H9 (cell line): ENCODE data around the gene FRY. TPM values are rescaled to one million over a fixed set of nuclear protein-coding genes. Genes with fewer than 3 reads are reported as not detected.

ENCODE experiments used
- DNase-seq: peaks from one replicate; pipeline ENCODE4 v3.0.0-alpha.2; 2017
- H2AFZ ChIP-seq: one replicate; pipeline ENCODE4 v1.6.1; 2013; ENCODE audit warnings: mild to moderate bottlenecking, low read length, control low read depth, moderate library complexity
- H2AK5ac ChIP-seq: 2 replicates; pipeline ENCODE4 v1.6.1; 2013; ENCODE audit warnings: low read length, control low read depth, mixed read lengths; ENCODE audit not compliant: insufficient read length
- H2BK120ac ChIP-seq: one replicate; pipeline ENCODE4 v1.6.1; 2013; ENCODE audit warnings: low read depth, mild to moderate bottlenecking, low read length, control low read depth, inconsistent platforms; ENCODE audit not compliant: poor library complexity, severe bottlenecking
- H2BK12ac ChIP-seq: 2 replicates; pipeline ENCODE4 v1.6.1; 2013; ENCODE audit warnings: low read length, control low read depth, mixed read lengths, low read depth; ENCODE audit not compliant: insufficient read length
- H2BK15ac ChIP-seq: 2 replicates; pipeline ENCODE4 v1.6.1; 2013; ENCODE audit warnings: low read depth, low read length, control low read depth
- H2BK20ac ChIP-seq: one replicate; pipeline ENCODE4 v1.6.1; 2013; ENCODE audit warnings: low read depth, mild to moderate bottlenecking, low read length, control low read depth, inconsistent platforms; ENCODE audit not compliant: poor library complexity, severe bottlenecking
- H2BK5ac ChIP-seq: 2 replicates; pipeline ENCODE4 v1.6.1; 2013; ENCODE audit warnings: low read length, control low read depth, mixed read lengths; ENCODE audit not compliant: insufficient read length
- H3K14ac ChIP-seq: 2 replicates; pipeline ENCODE4 v1.6.1; 2013; ENCODE audit warnings: low read length, control low read depth; ENCODE audit not compliant: insufficient read depth
- H3K18ac ChIP-seq: 2 replicates; pipeline ENCODE4 v1.6.1; 2013; ENCODE audit warnings: low read depth, mild to moderate bottlenecking, mixed read lengths, low read length, control low read depth; ENCODE audit not compliant: insufficient read length
- H3K23ac ChIP-seq: 2 replicates; pipeline ENCODE4 v1.6.1; 2013; ENCODE audit warnings: low read length, control low read depth, mixed read lengths, low read depth; ENCODE audit not compliant: insufficient read length
- H3K23me2 ChIP-seq: 2 replicates; pipeline ENCODE4 v1.6.1; 2013; ENCODE audit warnings: low read depth, mild to moderate bottlenecking, mixed read lengths, low read length, control low read depth; ENCODE audit not compliant: insufficient read length, poor library complexity, severe bottlenecking
- H3K27ac ChIP-seq: 2 replicates; pipeline ENCODE4 v1.5.1; 2013; ENCODE audit warnings: low read length, control low read depth, mixed read lengths, low read depth; ENCODE audit not compliant: insufficient read length
- H3K27me3 ChIP-seq: 2 replicates; pipeline ENCODE4 v1.6.1; 2013; ENCODE audit warnings: low read length, control low read depth, inconsistent platforms; ENCODE audit not compliant: insufficient read depth
- H3K4ac ChIP-seq: 2 replicates; pipeline ENCODE4 v1.6.1; 2013; ENCODE audit warnings: low read depth, mild to moderate bottlenecking, control low read depth, inconsistent platforms, low read length, moderate library complexity
- H3K4me1 ChIP-seq: 2 replicates; pipeline ENCODE4 v1.6.1; 2013; ENCODE audit warnings: low read length, control low read depth, inconsistent platforms; ENCODE audit not compliant: insufficient read depth
- H3K4me2 ChIP-seq: 2 replicates; pipeline ENCODE4 v1.6.1; 2013; ENCODE audit warnings: low read length, control low read depth, mixed read lengths; ENCODE audit not compliant: insufficient read length, insufficient read depth
- H3K56ac ChIP-seq: 2 replicates; pipeline ENCODE4 v1.6.1; 2013; ENCODE audit warnings: low read depth, mild to moderate bottlenecking, mixed read lengths, low read length, control low read depth; ENCODE audit not compliant: insufficient read length
- H3K79me1 ChIP-seq: 2 replicates; pipeline ENCODE4 v1.6.1; 2013; ENCODE audit warnings: low read depth, mild to moderate bottlenecking, moderate library complexity, low read length, control low read depth, inconsistent platforms; ENCODE audit not compliant: insufficient read depth, poor library complexity, severe bottlenecking
- H3K79me2 ChIP-seq: 2 replicates; pipeline ENCODE4 v1.6.1; 2013; ENCODE audit warnings: low read length, control low read depth, inconsistent platforms; ENCODE audit not compliant: insufficient read depth
- H3K9ac ChIP-seq: 2 replicates; pipeline ENCODE4 v1.6.1; 2013; ENCODE audit warnings: low read length, control low read depth, mixed read lengths; ENCODE audit not compliant: insufficient read length; ENCODE audit errors: extremely low read depth
- H3K9me3 ChIP-seq: one replicate; pipeline ENCODE4 v1.6.1; 2013; ENCODE audit warnings: low read depth, low read length, inconsistent platforms; ENCODE audit not compliant: control insufficient read depth
- H3T11ph ChIP-seq: one replicate; pipeline ENCODE4 v1.6.1; 2013; ENCODE audit warnings: mild to moderate bottlenecking, low read length, control low read depth, inconsistent platforms
- H4K20me1 ChIP-seq: one replicate; pipeline ENCODE4 v1.6.1; 2013; ENCODE audit not compliant: control insufficient read depth, insufficient read length, insufficient read depth
- H4K5ac ChIP-seq: 2 replicates; pipeline ENCODE4 v1.6.1; 2013; ENCODE audit warnings: low read depth, mild to moderate bottlenecking, mixed read lengths, low read length, control low read depth; ENCODE audit not compliant: insufficient read length
- H4K8ac ChIP-seq: replicated peaks from 2 replicates; pipeline ENCODE4 v1.6.1; 2013; ENCODE audit warnings: low read length, control low read depth, mixed read lengths, low read depth; ENCODE audit not compliant: insufficient read length
- H4K91ac ChIP-seq: 2 replicates; pipeline ENCODE4 v1.6.1; 2013; ENCODE audit warnings: low read depth, mild to moderate bottlenecking, moderate library complexity, mixed read lengths, low read length, control low read depth; ENCODE audit not compliant: insufficient read length
- H3K27ac Mint-ChIP-seq, 3 experiments: 2 replicates in 2 of 3; 3 replicates in 1 of 3; pipeline ENCODE4 v1.8.0; 2020 to 2021; ENCODE audit warnings: mixed read lengths in 3 of 3, mild to moderate bottlenecking in 1 of 3, moderate library complexity in 1 of 3
- H3K27me3 Mint-ChIP-seq: 2 replicates; pipeline ENCODE4 v1.8.0; 2021; ENCODE audit warnings: low read depth, mild to moderate bottlenecking, moderate library complexity, mixed read lengths
- H3K36me3 Mint-ChIP-seq, 3 experiments: 2 replicates in 2 of 3; 3 replicates in 1 of 3; pipeline ENCODE4 v1.8.0; 2020 to 2021; ENCODE audit warnings: low read depth in 3 of 3, mixed read lengths in 3 of 3; ENCODE audit not compliant: insufficient read depth in 1 of 3
- H3K4me1 Mint-ChIP-seq, 2 experiments: 2 replicates each; pipeline ENCODE4 v1.8.0; 2020; ENCODE audit warnings: mixed read lengths in 2 of 2
- H3K4me3 Mint-ChIP-seq, 2 experiments: 2 replicates in 1 of 2; 3 replicates in 1 of 2; pipeline ENCODE4 v1.8.0; 2020 to 2021; ENCODE audit warnings: mild to moderate bottlenecking in 2 of 2, mixed read lengths in 2 of 2, moderate library complexity in 1 of 2
- H3K9me3 Mint-ChIP-seq, 2 experiments: 2 replicates in 1 of 2; 3 replicates in 1 of 2; pipeline ENCODE4 v1.8.0; 2020; ENCODE audit warnings: mild to moderate bottlenecking in 2 of 2, mixed read lengths in 2 of 2, moderate library complexity in 1 of 2
- CTCF ChIP-seq: fragments of 200-600 bp; sonication (generic); conservative IDR thresholded peaks from 3 replicates; pipeline ENCODE4 v1.8.0; 2021; ENCODE audit warnings: antibody characterized with exemption, mild to moderate bottlenecking
- WGBS: extraction: QIAGEN DNeasy Blood & Tissue Kit; methylation state at CpG from one replicate; pipeline ENCODE4 v1.1.7; 2013; ENCODE audit warnings: missing lambda C conversion rate, low lambda C conversion rate, mixed read lengths; ENCODE audit not compliant: insufficient read length; ENCODE audit errors: extremely low coverage; 5-methylcytosine and 5-hydroxymethylcytosine counted together
- total RNA-seq: library from RNA; stranded (reverse); gene quantifications from 2 replicates; pipeline ENCODE4 v1.2.1, GENCODE V29; 2021

Gene FRY
- total RNA-seq, 1 experiment from 2014 or later, result 5.2 TPM

DNA sequence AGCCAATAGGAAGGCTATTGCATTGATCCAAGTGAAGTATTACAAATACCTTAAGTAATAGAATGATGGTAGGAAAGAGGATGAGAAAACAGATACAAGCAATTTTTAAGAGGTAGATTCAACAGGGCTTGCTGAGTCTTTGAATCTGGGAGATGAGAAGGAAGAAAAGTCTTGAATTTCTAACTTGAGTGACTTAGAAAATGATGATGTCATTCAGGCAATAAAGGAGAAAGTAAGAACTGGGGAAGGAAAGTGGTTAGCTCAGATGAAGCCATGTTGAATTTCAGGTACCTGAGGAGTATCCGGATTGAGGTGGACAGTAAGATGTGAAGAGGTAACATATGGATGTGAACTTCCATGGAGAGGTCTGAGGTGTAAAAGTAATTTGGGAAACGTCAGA, 15.5 kb upstream of the FRY start:
- no peaks in the 10 kb centered on the region for H3K9me3 Mint-ChIP-seq
- Histone ChIP-seq H4K91ac (no peak overlapping the region), H2BK120ac (no peak overlapping the region), H4K20me1 (no peaks in the 10 kb centered on the region), H2BK12ac (no peak overlapping the region), H3K4ac (no peak overlapping the region), H2BK15ac (no peak overlapping the region), H2AFZ (no peak overlapping the region), H4K5ac (no peak overlapping the region), H3T11ph (no peak overlapping the region), H3K79me1 (no peaks in the 10 kb centered on the region), H3K9ac (no peak overlapping the region), H3K27ac (no peak overlapping the region), H4K8ac (no peak overlapping the region), H3K23ac (no peak overlapping the region), H3K9me3 (no peaks in the 10 kb centered on the region), H3K14ac (no peak overlapping the region), H3K27me3 (no peaks in the 10 kb centered on the region), H2BK20ac (no peak overlapping the region), H2BK5ac (no peak overlapping the region), H3K4me2 (no peak overlapping the region), H3K23me2 (no peaks in the 10 kb centered on the region), H3K79me2 (no peaks in the 10 kb centered on the region), H2AK5ac (no peak overlapping the region), H3K4me1 (no peaks in the 10 kb centered on the region; the same call in 1 of the 2 replicates), H3K56ac (no peak overlapping the region), H3K18ac (no peak overlapping the region)
- no peaks in the 10 kb centered on the region for H3K36me3 Mint-ChIP-seq
- no peak for TF ChIP-seq CTCF
- H3K27ac Mint-ChIP-seq, result no peak overlapping the region
- no peak for DNase-seq
- H3K4me1 Mint-ChIP-seq, result peaks cover 16 to 18% of the 10 kb centered on the region in 2 experiments
- H3K4me3 Mint-ChIP-seq, result no peak overlapping the region
- no peaks in the 10 kb centered on the region for H3K27me3 Mint-ChIP-seq
- no CpG with 5 or more reads among the region's 2 CpGs for WGBS
